ENCODE data around the gene MAP3K5. TPM values are rescaled to one million over a fixed set of nuclear protein-coding genes. Genes with fewer than 3 reads are reported as not detected.

Gene MAP3K5, protein sequence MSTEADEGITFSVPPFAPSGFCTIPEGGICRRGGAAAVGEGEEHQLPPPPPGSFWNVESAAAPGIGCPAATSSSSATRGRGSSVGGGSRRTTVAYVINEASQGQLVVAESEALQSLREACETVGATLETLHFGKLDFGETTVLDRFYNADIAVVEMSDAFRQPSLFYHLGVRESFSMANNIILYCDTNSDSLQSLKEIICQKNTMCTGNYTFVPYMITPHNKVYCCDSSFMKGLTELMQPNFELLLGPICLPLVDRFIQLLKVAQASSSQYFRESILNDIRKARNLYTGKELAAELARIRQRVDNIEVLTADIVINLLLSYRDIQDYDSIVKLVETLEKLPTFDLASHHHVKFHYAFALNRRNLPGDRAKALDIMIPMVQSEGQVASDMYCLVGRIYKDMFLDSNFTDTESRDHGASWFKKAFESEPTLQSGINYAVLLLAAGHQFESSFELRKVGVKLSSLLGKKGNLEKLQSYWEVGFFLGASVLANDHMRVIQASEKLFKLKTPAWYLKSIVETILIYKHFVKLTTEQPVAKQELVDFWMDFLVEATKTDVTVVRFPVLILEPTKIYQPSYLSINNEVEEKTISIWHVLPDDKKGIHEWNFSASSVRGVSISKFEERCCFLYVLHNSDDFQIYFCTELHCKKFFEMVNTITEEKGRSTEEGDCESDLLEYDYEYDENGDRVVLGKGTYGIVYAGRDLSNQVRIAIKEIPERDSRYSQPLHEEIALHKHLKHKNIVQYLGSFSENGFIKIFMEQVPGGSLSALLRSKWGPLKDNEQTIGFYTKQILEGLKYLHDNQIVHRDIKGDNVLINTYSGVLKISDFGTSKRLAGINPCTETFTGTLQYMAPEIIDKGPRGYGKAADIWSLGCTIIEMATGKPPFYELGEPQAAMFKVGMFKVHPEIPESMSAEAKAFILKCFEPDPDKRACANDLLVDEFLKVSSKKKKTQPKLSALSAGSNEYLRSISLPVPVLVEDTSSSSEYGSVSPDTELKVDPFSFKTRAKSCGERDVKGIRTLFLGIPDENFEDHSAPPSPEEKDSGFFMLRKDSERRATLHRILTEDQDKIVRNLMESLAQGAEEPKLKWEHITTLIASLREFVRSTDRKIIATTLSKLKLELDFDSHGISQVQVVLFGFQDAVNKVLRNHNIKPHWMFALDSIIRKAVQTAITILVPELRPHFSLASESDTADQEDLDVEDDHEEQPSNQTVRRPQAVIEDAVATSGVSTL (N-terminal part only)
- 9.8 TPM for polyA plus RNA-seq (2013, experiment 1 of 2)
- 10.1 TPM for polyA plus RNA-seq (2013, experiment 2 of 2)

DNA sequence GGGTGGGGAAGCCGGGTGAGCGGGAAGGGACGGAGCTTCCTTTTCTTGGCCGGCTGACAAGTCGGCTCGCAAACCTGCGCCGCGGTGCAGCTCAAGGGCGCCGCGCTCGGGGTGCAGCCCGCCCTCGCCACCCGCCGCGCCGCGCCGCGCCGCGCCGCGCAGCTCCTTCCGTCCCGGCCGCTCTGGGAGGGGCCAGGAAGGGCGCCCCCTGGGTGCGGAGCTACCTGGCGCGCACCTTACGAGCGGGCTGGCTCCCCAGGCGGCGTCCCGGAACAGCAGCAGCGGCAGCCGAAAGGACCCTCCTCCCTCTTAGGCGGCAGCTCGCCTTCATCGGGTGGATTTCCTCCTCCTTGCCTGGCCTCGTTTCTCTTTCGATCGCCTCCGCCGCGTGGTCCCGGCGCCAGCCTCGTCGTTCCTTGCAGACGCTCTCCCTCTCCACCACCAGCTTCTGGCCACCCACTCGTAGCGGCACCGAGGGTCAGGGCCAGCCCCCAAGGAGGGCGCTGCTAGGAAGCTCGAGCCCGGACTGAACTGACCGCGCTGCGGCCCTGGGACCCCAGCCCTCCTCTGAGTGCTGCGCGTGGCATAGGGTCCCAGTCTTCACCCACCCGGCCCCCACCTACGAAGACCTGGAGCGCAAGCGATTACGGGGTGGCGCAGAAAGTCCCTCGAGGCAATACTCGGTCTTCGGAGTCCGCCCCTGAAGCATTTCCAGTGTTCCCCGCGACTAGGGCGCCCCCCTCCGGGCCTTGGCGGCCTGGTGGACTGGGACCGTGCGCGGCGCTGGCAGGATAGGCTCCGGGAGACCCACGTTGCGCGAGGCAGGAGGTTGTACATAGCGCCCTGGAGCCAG, at the start of gene MAP3K5:
MAP3K5 (minus strand) TSS at position 68 of the 853 bp plus-strand sequence. CDS start 320 bp downstream, outside the sequence.
- peaks cover 11% of the 10 kb centered on the region for H3K79me1 ChIP-seq (replicated peaks; ENCODE audit: low read length, poor library complexity, severe bottlenecking)
- peak within 1 kb of the TSS; percentile 13 for H3K27ac ChIP-seq (ENCODE audit: low read length, poor library complexity, severe bottlenecking)
- peak within 1 kb of the TSS; percentile 88 to 99 for H3K4ac ChIP-seq (ENCODE audit: low read depth in 1 of 2, low read length in 2 of 2)
- no peaks in the 10 kb centered on the region for H3K27me3 ChIP-seq (ENCODE audit: control insufficient read depth in 1 of 2, insufficient read depth in 1 of 2, low read length in 2 of 2)
- peaks cover 7% of the 10 kb centered on the region for H3K4me1 ChIP-seq (ENCODE audit: control insufficient read depth, insufficient read depth, low read depth, low read length)
- no peak within 1 kb of the TSS for H2AK5ac ChIP-seq (ENCODE audit: low read length, severe bottlenecking)
- H2BK5ac ChIP-seq (ENCODE audit: low read depth, low read length, poor library complexity, severe bottlenecking) = no peak within 1 kb of the TSS
- H3K9me3 ChIP-seq (ENCODE audit: control insufficient read depth, low read length) = no peaks in the 10 kb centered on the region
- peak; percentile 92 for DNase-seq
- peak within 1 kb of the TSS; percentile 69 to 98 for H2BK12ac ChIP-seq (ENCODE audit: low read length in 2 of 2)
- H3K4me2 ChIP-seq (ENCODE audit: low read length, poor library complexity, severe bottlenecking) = peak within 1 kb of the TSS; percentile 99
- peak within 1 kb of the TSS; percentile 85 to 94 for H3K4me3 ChIP-seq (ENCODE audit: insufficient read depth in 1 of 2, low read depth in 1 of 2, low read length in 2 of 2)
- H2BK15ac ChIP-seq (ENCODE audit: low read depth, poor library complexity, severe bottlenecking) = peak within 1 kb of the TSS; percentile 95
- H2BK120ac ChIP-seq (ENCODE audit: low read depth, low read length) = peak within 1 kb of the TSS; percentile 37
- H2AFZ ChIP-seq (ENCODE audit: low read depth, low read length) = peak within 1 kb of the TSS; percentile 94
- H3K14ac ChIP-seq (ENCODE audit: low read length in 2 of 2) = peak within 1 kb of the TSS; percentile 49 to 100
- H3K23ac ChIP-seq (ENCODE audit: low read length in 2 of 2) = peak within 1 kb of the TSS; percentile 30 to 96
- H4K8ac ChIP-seq (ENCODE audit: low read length) = peak within 1 kb of the TSS; percentile 61
- peak within 1 kb of the TSS; percentile 82 to 99 for H3K18ac ChIP-seq (ENCODE audit: low read depth in 1 of 2, low read length in 2 of 2)
- H3K9ac ChIP-seq (ENCODE audit: low read length) = peak within 1 kb of the TSS; percentile 94
- peak within 1 kb of the TSS; percentile 85 for H4K91ac ChIP-seq (ENCODE audit: low read length)
- H3K36me3 ChIP-seq (ENCODE audit: control insufficient read depth in 1 of 2, insufficient read depth in 2 of 2, low read depth in 1 of 2, low read length in 2 of 2) = no peaks in the 10 kb centered on the region
- under 1% methylated on average over 78 of the region's 89 CpGs for WGBS

DNA sequence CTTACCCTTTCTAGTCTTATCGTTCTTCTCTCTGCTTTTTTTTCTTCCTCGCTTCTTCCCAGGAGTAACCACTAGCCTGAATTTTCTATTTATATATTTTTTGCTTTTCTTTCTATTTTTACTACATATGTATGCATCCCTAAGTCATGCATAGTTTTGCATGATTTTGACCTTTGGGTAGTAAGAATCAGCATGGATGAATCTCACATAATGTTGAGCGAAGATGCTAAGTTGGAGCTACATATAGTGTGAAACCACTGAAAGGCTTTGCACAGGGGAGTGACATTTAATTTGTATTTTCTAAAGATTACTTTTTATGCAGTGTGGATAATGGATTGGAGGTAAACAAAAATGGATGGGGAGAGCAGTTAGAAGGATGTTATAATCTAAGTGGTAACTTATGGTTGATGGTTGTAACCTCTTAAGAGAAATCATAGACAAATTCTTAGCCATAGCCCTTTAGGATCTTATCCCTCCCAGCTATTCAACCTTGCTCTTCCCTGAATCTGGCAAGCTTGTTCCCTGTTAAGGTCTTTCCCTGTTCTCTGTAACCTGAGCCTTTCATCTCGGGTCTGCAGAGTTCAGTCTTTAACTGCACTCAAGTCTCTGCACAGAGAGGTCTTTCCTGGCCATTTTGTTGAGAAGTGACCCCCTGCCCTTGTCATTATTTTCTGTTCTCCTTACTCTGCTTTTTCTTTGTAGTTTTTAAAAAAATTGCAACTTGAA, 48.2 kb upstream of the MAP3K5 start:
- Histone ChIP-seq H3K4me1 (ENCODE audit: control insufficient read depth, insufficient read depth, low read depth, low read length) (no peaks in the 10 kb centered on the region), H3K27ac (ENCODE audit: low read length, poor library complexity, severe bottlenecking) (no peak overlapping the region), H4K91ac (ENCODE audit: low read length) (no peak overlapping the region), H2BK120ac (ENCODE audit: low read depth, low read length) (no peak overlapping the region), H3K23ac (ENCODE audit: low read length in 2 of 2) (no peak overlapping the region), H2BK12ac (ENCODE audit: low read length in 2 of 2) (no peak overlapping the region), H2BK15ac (ENCODE audit: low read depth, poor library complexity, severe bottlenecking) (no peak overlapping the region), H3K79me1 (replicated peaks; ENCODE audit: low read length, poor library complexity, severe bottlenecking) (peaks cover 4% of the 10 kb centered on the region), H3K4ac (ENCODE audit: low read depth in 1 of 2, low read length in 2 of 2) (no peak overlapping the region), H3K9me3 (ENCODE audit: control insufficient read depth, low read length) (no peaks in the 10 kb centered on the region), H4K8ac (ENCODE audit: low read length) (no peak overlapping the region), H3K14ac (ENCODE audit: low read length in 2 of 2) (no peak overlapping the region), H3K4me3 (ENCODE audit: insufficient read depth in 1 of 2, low read depth in 1 of 2, low read length in 2 of 2) (no peak overlapping the region), H2AFZ (ENCODE audit: low read depth, low read length) (no peak overlapping the region), H3K4me2 (ENCODE audit: low read length, poor library complexity, severe bottlenecking) (no peak overlapping the region), H3K27me3 (ENCODE audit: control insufficient read depth in 1 of 2, insufficient read depth in 1 of 2, low read length in 2 of 2) (no peaks in the 10 kb centered on the region), H2AK5ac (ENCODE audit: low read length, severe bottlenecking) (no peak overlapping the region), H3K36me3 (ENCODE audit: control insufficient read depth in 1 of 2, insufficient read depth in 2 of 2, low read depth in 1 of 2, low read length in 2 of 2) (peaks cover 0 to 6% of the 10 kb centered on the region in 2 experiments), H3K9ac (ENCODE audit: low read length) (no peak overlapping the region), H2BK5ac (ENCODE audit: low read depth, low read length, poor library complexity, severe bottlenecking) (no peak overlapping the region), H3K18ac (ENCODE audit: low read depth in 1 of 2, low read length in 2 of 2) (no peak overlapping the region)
- 83% methylated on average over 3 of the region's 4 CpGs for WGBS
- no peak for DNase-seq

DNA sequence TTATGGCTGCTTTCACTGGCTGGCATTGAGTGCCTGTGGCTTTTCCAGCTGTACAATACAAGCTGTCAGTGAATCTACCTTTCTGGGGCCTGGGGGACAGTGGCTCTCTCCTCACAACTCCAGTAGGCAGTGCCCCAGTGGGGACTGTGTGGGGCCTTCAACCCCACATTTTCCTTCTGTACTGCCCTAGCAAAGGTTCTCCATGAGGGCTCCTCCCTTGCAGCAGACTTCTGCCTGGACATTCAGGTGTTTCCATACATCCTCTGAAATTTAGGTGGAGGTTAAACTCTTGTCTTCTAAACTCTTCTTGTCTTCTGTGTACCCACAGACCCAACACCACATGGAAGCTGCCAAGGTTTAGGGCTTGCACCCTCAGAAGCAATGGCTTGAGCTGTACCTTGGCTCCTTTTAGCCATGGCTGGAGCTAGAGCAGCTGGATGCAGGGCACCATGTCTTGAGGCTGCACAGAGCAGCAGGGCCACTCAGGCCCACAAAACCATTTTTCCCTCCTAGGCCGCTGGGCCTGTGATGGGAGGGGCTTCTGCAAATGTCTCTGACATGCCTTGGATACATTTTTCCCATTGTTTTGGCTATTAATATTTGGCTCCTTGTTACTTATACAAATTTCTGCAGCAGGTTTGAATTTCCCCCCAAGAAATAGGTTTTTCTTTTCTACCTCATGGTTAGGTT, 39.7 kb upstream of the MAP3K5 start:
- no peak overlapping the region for H3K27ac ChIP-seq (ENCODE audit: low read length, poor library complexity, severe bottlenecking)
- H4K8ac ChIP-seq (ENCODE audit: low read length) = no peak overlapping the region
- H3K4me3 ChIP-seq (ENCODE audit: insufficient read depth in 1 of 2, low read depth in 1 of 2, low read length in 2 of 2) = no peak overlapping the region
- H2BK15ac ChIP-seq (ENCODE audit: low read depth, poor library complexity, severe bottlenecking) = no peak overlapping the region
- no peak overlapping the region for H3K4me2 ChIP-seq (ENCODE audit: low read length, poor library complexity, severe bottlenecking)
- H3K18ac ChIP-seq (ENCODE audit: low read depth in 1 of 2, low read length in 2 of 2) = no peak overlapping the region
- no peak overlapping the region for H2AFZ ChIP-seq (ENCODE audit: low read depth, low read length)
- no peak overlapping the region for H2BK12ac ChIP-seq (ENCODE audit: low read length in 2 of 2)
- no peak for DNase-seq
- no peaks in the 10 kb centered on the region for H3K4me1 ChIP-seq (ENCODE audit: control insufficient read depth, insufficient read depth, low read depth, low read length)
- H2BK5ac ChIP-seq (ENCODE audit: low read depth, low read length, poor library complexity, severe bottlenecking) = no peak overlapping the region
- no peak overlapping the region for H4K91ac ChIP-seq (ENCODE audit: low read length)
- peaks cover 9% of the 10 kb centered on the region for H3K9me3 ChIP-seq (ENCODE audit: control insufficient read depth, low read length)
- no peak overlapping the region for H3K9ac ChIP-seq (ENCODE audit: low read length)
- H3K27me3 ChIP-seq (ENCODE audit: control insufficient read depth in 1 of 2, insufficient read depth in 1 of 2, low read length in 2 of 2) = no peaks in the 10 kb centered on the region
- WGBS = no CpG with 5 or more reads among the region's 1 CpG
- H3K36me3 ChIP-seq (ENCODE audit: control insufficient read depth in 1 of 2, insufficient read depth in 2 of 2, low read depth in 1 of 2, low read length in 2 of 2) = peaks cover 8 to 48% of the 10 kb centered on the region in 2 experiments
- no peak overlapping the region for H3K4ac ChIP-seq (ENCODE audit: low read depth in 1 of 2, low read length in 2 of 2)
- no peak overlapping the region for H2AK5ac ChIP-seq (ENCODE audit: low read length, severe bottlenecking)
- no peak overlapping the region for H3K14ac ChIP-seq (ENCODE audit: low read length in 2 of 2)
- no peak overlapping the region for H3K23ac ChIP-seq (ENCODE audit: low read length in 2 of 2)
- peaks cover 5% of the 10 kb centered on the region for H3K79me1 ChIP-seq (replicated peaks; ENCODE audit: low read length, poor library complexity, severe bottlenecking)
- no peak overlapping the region for H2BK120ac ChIP-seq (ENCODE audit: low read depth, low read length)
